KOPT-K1 (cell line): ENCODE measurements around the gene ELAC2.

Source experiments
- H3K27ac ChIP-seq: fragments of 200-600 bp; sonication (generic); 2 replicates; pipeline ENCODE4 v1.5.1; 2016; ENCODE audit warnings: antibody characterized with exemption, mild to moderate bottlenecking, low read depth, low read length; ENCODE audit not compliant: poor library complexity, severe bottlenecking
- H3K36me3 ChIP-seq: fragments of 200-600 bp; sonication (generic); 2 replicates; pipeline ENCODE4 v1.5.1; 2017; ENCODE audit warnings: antibody characterized with exemption, mild to moderate bottlenecking, low read length, moderate library complexity; ENCODE audit not compliant: insufficient read depth
- H3K9me3 ChIP-seq: fragments of 200-600 bp; sonication (generic); 2 replicates; pipeline ENCODE4 v1.5.1; 2017; ENCODE audit warnings: antibody characterized with exemption, low read length, mild to moderate bottlenecking; ENCODE audit not compliant: insufficient read depth, poor library complexity, severe bottlenecking

Gene ELAC2

GRCh38 chr17:12964162-12964561, 53.7 kb downstream of the ELAC2 start:
- Histone ChIP-seq H3K36me3 (no peaks in the 10 kb centered on the region), H3K9me3 (no peaks in the 10 kb centered on the region), H3K27ac (no peak overlapping the region)

DNA sequence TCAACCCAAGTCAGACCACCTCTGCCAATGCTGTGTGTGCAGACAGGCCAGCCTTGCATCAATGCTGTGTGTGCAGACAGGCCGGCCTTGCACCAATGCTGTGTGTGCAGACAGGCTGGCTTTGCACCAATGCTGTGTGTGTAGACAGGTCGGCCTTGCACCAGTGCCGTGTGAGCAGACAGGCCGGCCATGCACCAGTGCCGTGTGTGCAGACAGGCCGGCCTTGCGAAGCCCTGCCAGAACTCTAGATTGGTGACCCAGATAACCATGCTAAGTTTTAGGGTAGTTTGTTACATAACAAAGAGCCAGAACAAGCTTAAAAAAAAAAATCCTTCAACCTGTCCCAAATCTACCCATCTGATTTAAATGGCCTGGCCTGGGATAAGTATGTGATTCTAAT, 54.3 kb downstream of the ELAC2 start:
- H3K36me3 ChIP-seq: no peaks in the 10 kb centered on the region
- no peak overlapping the region for H3K27ac ChIP-seq
- no peaks in the 10 kb centered on the region for H3K9me3 ChIP-seq

DNA sequence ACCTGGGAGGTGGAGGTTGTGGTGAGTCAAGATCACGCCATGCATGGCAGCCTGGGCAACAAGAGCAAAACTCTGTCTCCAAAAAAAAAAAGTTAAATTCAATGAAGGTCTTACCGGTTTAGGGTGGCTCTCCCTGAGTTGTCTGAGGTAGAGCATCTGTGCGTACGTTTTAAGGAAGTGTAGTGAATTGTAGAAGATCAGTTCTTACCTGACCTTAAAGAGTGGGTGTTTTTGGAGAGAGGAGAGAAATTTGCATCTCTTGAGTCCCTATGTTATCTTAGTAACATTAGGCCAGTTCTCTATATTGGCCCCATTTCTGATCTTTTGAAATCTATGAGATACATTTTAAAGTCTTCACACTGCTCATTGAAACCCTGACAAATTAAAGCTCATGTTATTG, 56.2 kb downstream of the ELAC2 start:
- no peak overlapping the region for H3K27ac ChIP-seq
- H3K36me3 ChIP-seq: no peaks in the 10 kb centered on the region

GRCh38 chr17:12959441-12959840, 58.4 kb downstream of the ELAC2 start:
- Histone ChIP-seq H3K27ac (no peak overlapping the region), H3K36me3 (no peaks in the 10 kb centered on the region), H3K9me3 (peaks cover under 1% of the 10 kb centered on the region)

More for the DNA sequence above, 56.2 kb downstream of the ELAC2 start:
- no peaks in the 10 kb centered on the region for H3K9me3 ChIP-seq

DNA sequence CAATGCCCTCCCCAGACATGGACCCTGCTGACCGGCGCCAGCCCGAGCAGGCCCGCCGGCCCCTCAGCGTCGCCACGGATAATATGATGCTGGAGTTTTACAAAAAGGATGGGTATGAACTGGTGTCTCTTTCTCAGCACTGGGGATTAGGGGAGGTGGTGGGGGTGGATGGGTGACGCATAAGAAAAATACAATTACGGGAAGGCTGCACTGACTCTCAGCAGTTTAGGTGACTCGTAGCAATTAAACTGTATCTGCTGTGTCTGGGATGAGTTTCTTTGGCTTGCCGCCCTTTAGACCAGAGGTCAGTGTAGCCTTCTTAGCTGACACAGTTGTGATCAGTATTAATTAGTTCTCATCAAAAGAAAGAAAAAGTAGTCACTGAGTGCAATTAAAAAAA, 59.0 kb downstream of the ELAC2 start:
- Histone ChIP-seq H3K27ac (no peak overlapping the region), H3K36me3 (no peaks in the 10 kb centered on the region), H3K9me3 (peaks cover 3% of the 10 kb centered on the region)

- Histone ChIP-seq H3K9me3 (peaks cover 3% of the 10 kb centered on the region), H3K27ac (no peak overlapping the region), H3K36me3 (no peaks in the 10 kb centered on the region)
These were observed 62.3 kb downstream of the ELAC2 start for GRCh38 chr17:12955521-12955920.

- Histone ChIP-seq H3K27ac (no peak overlapping the region), H3K36me3 (no peaks in the 10 kb centered on the region), H3K9me3 (peaks cover 3% of the 10 kb centered on the region)
These were observed 64.7 kb downstream of the ELAC2 start for GRCh38 chr17:12953156-12953555.

DNA sequence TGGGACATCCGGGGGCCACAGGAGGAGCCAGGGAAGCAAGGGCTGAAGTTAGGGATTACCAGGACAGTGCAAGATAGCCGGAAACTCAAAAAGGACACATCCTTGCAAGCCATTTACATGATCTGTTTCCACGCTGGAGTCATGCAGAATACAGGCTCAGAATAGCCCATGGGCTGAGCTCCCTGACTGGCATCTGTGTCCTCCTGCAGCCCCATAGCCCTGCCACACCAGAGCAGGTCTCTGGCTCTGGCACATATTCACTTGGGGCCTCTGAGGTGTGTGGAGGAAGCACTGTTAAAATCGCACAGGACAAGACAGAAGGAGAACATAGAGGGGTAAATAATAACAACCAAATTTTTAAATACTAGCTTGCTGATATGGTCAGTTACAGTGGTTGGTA, 65.8 kb downstream of the ELAC2 start:
- Histone ChIP-seq H3K9me3 (peaks cover 3% of the 10 kb centered on the region), H3K27ac (no peak overlapping the region), H3K36me3 (no peaks in the 10 kb centered on the region)

- no peaks in the 10 kb centered on the region for H3K9me3 ChIP-seq
- H3K36me3 ChIP-seq: no peaks in the 10 kb centered on the region
- H3K27ac ChIP-seq: no peak overlapping the region
These were observed 70.8 kb downstream of the ELAC2 start for GRCh38 chr17:12947047-12947446.
